ENCODE measurements around the gene BRD4. TPM values are rescaled to one million over a fixed set of nuclear protein-coding genes. Genes with fewer than 3 reads are reported as not detected.

The BRD4 gene
- total and polyA plus RNA-seq, 2 experiments from 2014 or later, result 63.8 to 115 TPM

GRCh38 chr19:15216363-15216762 lies 116.0 kb downstream of the BRD4 start:
- H3K9me3 Mint-ChIP-seq, result no peaks in the 10 kb centered on the region

More at GRCh38 chr19:15216363-15216762, 116.0 kb downstream of the BRD4 start:
- no peak overlapping the region for H3K4me3 ChIP-seq
- no peak overlapping the region for H3K27ac Mint-ChIP-seq
- H3K27me3 Mint-ChIP-seq (ENCODE audit: insufficient read depth, low read depth, poor library complexity), result peaks cover 5% of the 10 kb centered on the region
- no peak overlapping the region for H2AFZ ChIP-seq
- no peaks in the 10 kb centered on the region for H3K36me3 Mint-ChIP-seq (ENCODE audit: low read depth)
- H3K4me3 Mint-ChIP-seq, result no peak overlapping the region
- H3F3A ChIP-seq (replicated peaks; ENCODE audit: low read depth), result no peaks in the 10 kb centered on the region
- DNase-seq (ENCODE audit: low spot score) (no peak), ATAC-seq (no peak)
- no peaks in the 10 kb centered on the region; the same call in 2 of the 3 replicates for H3K4me1 Mint-ChIP-seq
- no peaks in the 10 kb centered on the region for H3K27me3 ChIP-seq (ENCODE audit: insufficient read depth)
- H3K4me2 ChIP-seq, result no peak overlapping the region
- TF ChIP-seq REST (IDR thresholded peaks at IDR 0.05; ENCODE audit: unreplicated experiment) (no peak), CREB1 (CRISPR knock-in tag; IDR thresholded peaks at IDR 0.05; ENCODE audit: low read depth) (no peak), ZNF462 (CRISPR knock-in tag; IDR thresholded peaks at IDR 0.05) (no peak), EZH2phosphoT487 (IDR thresholded peaks at IDR 0.05; ENCODE audit: unreplicated experiment) (no peak), STAT1 (IDR thresholded peaks at IDR 0.05; ENCODE audit: unreplicated experiment) (no peak), ZNF331 (CRISPR knock-in tag; IDR thresholded peaks at IDR 0.05; ENCODE audit: low read depth) (no peak), JUNB (IDR thresholded peaks at IDR 0.05; ENCODE audit: unreplicated experiment) (no peak), NANOG (IDR thresholded peaks at IDR 0.05; ENCODE audit: borderline replicate concordance) (no peak), POLR2AphosphoS5 (IDR thresholded peaks at IDR 0.05; ENCODE audit: low read depth) (no peak), EZH2 (IDR thresholded peaks at IDR 0.05; ENCODE audit: low read depth, unreplicated experiment) (no peak)
- TF ChIP-seq, protein P1, sequence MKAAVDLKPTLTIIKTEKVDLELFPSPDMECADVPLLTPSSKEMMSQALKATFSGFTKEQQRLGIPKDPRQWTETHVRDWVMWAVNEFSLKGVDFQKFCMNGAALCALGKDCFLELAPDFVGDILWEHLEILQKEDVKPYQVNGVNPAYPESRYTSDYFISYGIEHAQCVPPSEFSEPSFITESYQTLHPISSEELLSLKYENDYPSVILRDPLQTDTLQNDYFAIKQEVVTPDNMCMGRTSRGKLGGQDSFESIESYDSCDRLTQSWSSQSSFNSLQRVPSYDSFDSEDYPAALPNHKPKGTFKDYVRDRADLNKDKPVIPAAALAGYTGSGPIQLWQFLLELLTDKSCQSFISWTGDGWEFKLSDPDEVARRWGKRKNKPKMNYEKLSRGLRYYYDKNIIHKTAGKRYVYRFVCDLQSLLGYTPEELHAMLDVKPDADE (IDR thresholded peaks at IDR 0.05), result no peak
- H4K20me1 ChIP-seq (replicated peaks; ENCODE audit: insufficient read depth), result no peaks in the 10 kb centered on the region
- H3K36me3 ChIP-seq (ENCODE audit: insufficient read depth), result no peaks in the 10 kb centered on the region
- H3K9me2 ChIP-seq (ENCODE audit: insufficient read depth), result no peaks in the 10 kb centered on the region
- H3K4me1 ChIP-seq (ENCODE audit: insufficient read depth), result no peaks in the 10 kb centered on the region
- no peaks in the 10 kb centered on the region for H3K79me2 ChIP-seq (replicated peaks; ENCODE audit: insufficient read depth)
- no peak overlapping the region for H3K27ac ChIP-seq (ENCODE audit: low read depth)
